ENCODE data around the gene ATF6. TPM values are rescaled to one million over a fixed set of nuclear protein-coding genes. Genes with fewer than 3 reads are reported as not detected.

Gene ATF6
- total and polyA plus RNA-seq, 12 donors = 2.6 to 20.9 (median 15.2) TPM

GRCh38 chr1:161772397-161772796, 6.3 kb downstream of the ATF6 start:
- Histone ChIP-seq H3K27ac (peak overlapping the region in 3 of 10 donors; percentile 29 to 83 (median 34)), H3K4me3 (no peak overlapping the region), H3K27me3 (no peaks in the 10 kb centered on the region), H3K9me3 (no peaks in the 10 kb centered on the region), H3K4me1 (peaks cover 0 to 94% (median 38%) of the 10 kb centered on the region in 9 donors), H3K36me3 (no peaks in the 10 kb centered on the region)
- intact Hi-C loops (cut with DNase I) = no loop called here
- TF ChIP-seq, protein P1, sequence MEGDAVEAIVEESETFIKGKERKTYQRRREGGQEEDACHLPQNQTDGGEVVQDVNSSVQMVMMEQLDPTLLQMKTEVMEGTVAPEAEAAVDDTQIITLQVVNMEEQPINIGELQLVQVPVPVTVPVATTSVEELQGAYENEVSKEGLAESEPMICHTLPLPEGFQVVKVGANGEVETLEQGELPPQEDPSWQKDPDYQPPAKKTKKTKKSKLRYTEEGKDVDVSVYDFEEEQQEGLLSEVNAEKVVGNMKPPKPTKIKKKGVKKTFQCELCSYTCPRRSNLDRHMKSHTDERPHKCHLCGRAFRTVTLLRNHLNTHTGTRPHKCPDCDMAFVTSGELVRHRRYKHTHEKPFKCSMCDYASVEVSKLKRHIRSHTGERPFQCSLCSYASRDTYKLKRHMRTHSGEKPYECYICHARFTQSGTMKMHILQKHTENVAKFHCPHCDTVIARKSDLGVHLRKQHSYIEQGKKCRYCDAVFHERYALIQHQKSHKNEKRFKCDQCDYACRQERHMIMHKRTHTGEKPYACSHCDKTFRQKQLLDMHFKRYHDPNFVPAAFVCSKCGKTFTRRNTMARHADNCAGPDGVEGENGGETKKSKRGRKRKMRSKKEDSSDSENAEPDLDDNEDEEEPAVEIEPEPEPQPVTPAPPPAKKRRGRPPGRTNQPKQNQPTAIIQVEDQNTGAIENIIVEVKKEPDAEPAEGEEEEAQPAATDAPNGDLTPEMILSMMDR (IDR thresholded peaks at IDR 0.05) = no peak
- ATAC-seq (peak in 6 of 8 donors; percentile 45 to 77 (median 68)), DNase-seq (no peak)

- Histone ChIP-seq H3K36me3 (peaks cover 0 to 9% (median 0%) of the 10 kb centered on the region in 9 donors), H3K9me3 (no peaks in the 10 kb centered on the region), H3K4me1 (peaks cover 0 to 80% (median 26%) of the 10 kb centered on the region in 9 donors), H3K27me3 (no peaks in the 10 kb centered on the region), H3K27ac (peak overlapping the region in 1 of 10 donors; percentile 83), H3K4me3 (no peak overlapping the region)
- no peak for ATAC-seq
- intact Hi-C loops (cut with DNase I) = no loop called here
- 64 to 72% methylated on average over 4 of the region's 4 CpGs for WGBS, 2 donors
- DNase-seq = no peak
- TF ChIP-seq, protein P1 (IDR thresholded peaks at IDR 0.05) = no peak
Observed at GRCh38 chr1:161773791-161774190, 7.7 kb downstream of the ATF6 start.

DNA sequence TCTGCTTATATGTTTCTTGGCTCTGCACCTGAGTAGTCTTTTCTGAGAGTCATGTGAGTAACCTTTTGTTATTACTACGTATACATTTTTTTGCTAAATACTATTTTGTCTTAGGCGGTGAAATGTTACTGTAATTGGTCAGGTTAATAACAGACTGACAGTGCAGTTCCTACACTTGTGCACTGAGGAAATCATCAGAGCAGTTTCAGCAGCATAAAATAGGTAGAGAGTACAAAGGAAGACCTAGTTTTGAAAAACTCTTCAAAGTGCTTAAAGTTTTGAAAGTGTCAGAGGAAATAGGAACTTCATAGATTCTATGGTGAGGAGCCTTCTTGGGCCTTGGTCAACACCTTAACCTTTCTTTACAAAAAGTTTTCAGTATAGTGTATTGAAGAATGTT, 11.1 kb downstream of the ATF6 start:
- no peak for DNase-seq
- no peak overlapping the region for H3K27ac ChIP-seq
- peaks cover 0 to 43% (median 7%) of the 10 kb centered on the region in 9 donors for H3K36me3 ChIP-seq
- TF ChIP-seq, protein P1 (IDR thresholded peaks at IDR 0.05) = no peak
- no peak overlapping the region for H3K4me3 ChIP-seq
- no peak for ATAC-seq
- no peaks in the 10 kb centered on the region for H3K9me3 ChIP-seq
- intact Hi-C loops (cut with DNase I) = no loop called here
- peaks cover 0 to 45% (median 7%) of the 10 kb centered on the region in 9 donors for H3K4me1 ChIP-seq
- WGBS, 2 donors = 92 to 95% methylated on average over 2 of the region's 2 CpGs
- no peaks in the 10 kb centered on the region for H3K27me3 ChIP-seq

GRCh38 chr1:161778522-161778921, 12.4 kb downstream of the ATF6 start:
- Histone ChIP-seq H3K9me3 (no peaks in the 10 kb centered on the region), H3K27ac (no peak overlapping the region), H3K27me3 (no peaks in the 10 kb centered on the region), H3K36me3 (peaks cover 0 to 56% (median 7%) of the 10 kb centered on the region in 9 donors), H3K4me1 (peaks cover 0 to 33% (median 0%) of the 10 kb centered on the region in 9 donors), H3K4me3 (no peak overlapping the region)
- intact Hi-C loops (cut with DNase I) = no loop called here
- TF ChIP-seq, protein P1 (IDR thresholded peaks at IDR 0.05) = no peak
- ATAC-seq (no peak), DNase-seq (no peak)
- WGBS, 2 donors = 93 to 97% methylated on average over 1 of the region's 1 CpG

Measured in heart right ventricle (tissue), 16 donors.